ENCODE data around the gene ZNF91.

DNA sequence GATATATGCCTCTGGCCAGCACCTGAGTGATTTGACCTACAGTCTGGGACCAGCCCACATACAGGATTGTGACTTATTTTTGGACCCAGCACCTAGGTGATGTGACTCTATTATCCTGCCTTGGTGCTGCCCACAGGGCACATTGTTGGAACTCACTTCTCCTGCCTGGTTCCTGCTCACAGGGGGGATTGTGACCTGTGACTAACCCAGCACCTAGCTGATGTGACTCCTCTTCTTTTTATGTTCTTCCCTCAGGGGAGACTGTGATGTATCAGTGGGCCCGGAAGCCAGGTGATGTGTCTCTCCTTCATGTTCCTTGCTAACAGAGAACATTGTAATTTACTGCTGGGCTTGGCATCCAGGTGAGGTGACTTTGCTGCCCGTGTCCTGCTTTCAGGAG, 82.1 kb downstream of the ZNF91 start:
- TF ChIP-seq, protein P1, sequence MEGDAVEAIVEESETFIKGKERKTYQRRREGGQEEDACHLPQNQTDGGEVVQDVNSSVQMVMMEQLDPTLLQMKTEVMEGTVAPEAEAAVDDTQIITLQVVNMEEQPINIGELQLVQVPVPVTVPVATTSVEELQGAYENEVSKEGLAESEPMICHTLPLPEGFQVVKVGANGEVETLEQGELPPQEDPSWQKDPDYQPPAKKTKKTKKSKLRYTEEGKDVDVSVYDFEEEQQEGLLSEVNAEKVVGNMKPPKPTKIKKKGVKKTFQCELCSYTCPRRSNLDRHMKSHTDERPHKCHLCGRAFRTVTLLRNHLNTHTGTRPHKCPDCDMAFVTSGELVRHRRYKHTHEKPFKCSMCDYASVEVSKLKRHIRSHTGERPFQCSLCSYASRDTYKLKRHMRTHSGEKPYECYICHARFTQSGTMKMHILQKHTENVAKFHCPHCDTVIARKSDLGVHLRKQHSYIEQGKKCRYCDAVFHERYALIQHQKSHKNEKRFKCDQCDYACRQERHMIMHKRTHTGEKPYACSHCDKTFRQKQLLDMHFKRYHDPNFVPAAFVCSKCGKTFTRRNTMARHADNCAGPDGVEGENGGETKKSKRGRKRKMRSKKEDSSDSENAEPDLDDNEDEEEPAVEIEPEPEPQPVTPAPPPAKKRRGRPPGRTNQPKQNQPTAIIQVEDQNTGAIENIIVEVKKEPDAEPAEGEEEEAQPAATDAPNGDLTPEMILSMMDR (IDR thresholded peaks at IDR 0.05): no peak
- no peak for TF ChIP-seq POLR2AphosphoS5 (IDR thresholded peaks at IDR 0.05)

All from sigmoid colon (tissue), 4 donors.